ENCODE measurements around the gene TEX30.

DNA sequence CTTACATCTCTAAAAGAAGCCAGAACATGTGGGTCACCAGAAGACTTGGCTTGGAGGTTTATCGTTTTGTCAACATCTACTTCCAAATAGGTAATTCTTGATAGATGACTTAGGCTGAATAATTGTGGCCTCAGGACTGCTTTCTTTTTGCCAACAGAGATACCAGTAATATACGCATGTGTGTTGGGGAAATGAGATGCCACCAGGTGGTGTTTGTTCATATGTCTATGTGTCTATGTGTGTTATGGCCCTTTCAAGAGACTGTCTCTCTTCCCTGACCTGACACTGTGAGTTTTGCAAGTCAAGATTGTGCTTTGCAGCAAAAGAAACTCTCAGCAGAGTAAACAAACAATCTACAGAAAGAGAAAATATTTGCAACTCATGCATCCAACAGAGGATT is 47.2 kb downstream of the TEX30 start:
- TF ChIP-seq MAX (IDR thresholded peaks at IDR 0.05; ENCODE audit: insufficient read depth, insufficient read length) = no peak
- TF ChIP-seq CTCF (IDR thresholded peaks at IDR 0.05; ENCODE audit: extremely low read depth in 1 of 2, insufficient read depth in 1 of 2, low read depth in 1 of 2, low read length in 2 of 2) = no peak

All from endothelial cell of umbilical vein (primary cell).